Spinal cord (tissue), 10 donors: ENCODE results near the gene NLRP12. TPM values are rescaled to one million over a fixed set of nuclear protein-coding genes. Genes with fewer than 3 reads are reported as not detected.
A peak's percentile ranks its signal among the peaks of the same experiment; 100 is the strongest.
"Not testable (repeated sequence)": the region's sequence is repeated elsewhere in the genome, so short reads cannot be mapped to it uniquely, and the experiment has no call there.

Source experiments
- DNase-seq, 6 donors: peaks; one replicate each; pipeline versions ENCODE4 v3.0.0 to v3.0.0-alpha.2; 2013 to 2015; ENCODE audit warnings: low spot score in 6 of 6, low read depth in 4 of 6
- H3K27ac ChIP-seq: one replicate; pipeline ENCODE4 v1.5.1; 2013; ENCODE audit warnings: low read depth, low read length, control low read depth
- H3K27me3 ChIP-seq: one replicate; pipeline ENCODE4 v1.6.1; 2013; ENCODE audit warnings: low read length; ENCODE audit not compliant: control insufficient read depth, insufficient read depth
- H3K36me3 ChIP-seq: one replicate; pipeline ENCODE4 v1.6.1; 2013; ENCODE audit warnings: low read length; ENCODE audit not compliant: control insufficient read depth, insufficient read depth
- H3K4me1 ChIP-seq: one replicate; pipeline ENCODE4 v1.6.1; 2013; ENCODE audit warnings: low read length; ENCODE audit not compliant: control insufficient read depth, insufficient read depth
- H3K4me3 ChIP-seq: one replicate; pipeline ENCODE4 v1.5.1; 2013; ENCODE audit warnings: low read depth, low read length, control low read depth
- H3K9me3 ChIP-seq: one replicate; pipeline ENCODE4 v1.6.1; 2013; ENCODE audit warnings: low read length; ENCODE audit not compliant: control insufficient read depth, insufficient read depth
- WGBS: methylation state at CpG from one replicate; pipeline ENCODE4 v1.1.5; 2013; ENCODE audit warnings: missing lambda C conversion rate; ENCODE audit not compliant: insufficient coverage; 5-methylcytosine and 5-hydroxymethylcytosine counted together
- long read RNA-seq, 4 donors: transcript quantifications; one replicate each; lab custom pipeline, GENCODE V29; 2026
- polyA plus RNA-seq, 2 donors: library from polyadenylated mRNA; unstranded; fragments of 120-200 nt; gene quantifications; one replicate each; pipeline ENCODE4 v1.2.1, GENCODE V29; 2013; ENCODE audit not compliant: insufficient read length in 2 of 2
- total RNA-seq, 2 donors: library from RNA; depleted of rRNA in 1 of 2; stranded (reverse); fragments of 120-200 nt in 1 of 2; fragments of >200 nt in 1 of 2; gene quantifications; one replicate each; pipeline versions ENCODE4 v1.2.3 to v1.2.4, GENCODE V29; 2013 to 2014
- donor health status: healthy.

NLRP12 gene, protein sequence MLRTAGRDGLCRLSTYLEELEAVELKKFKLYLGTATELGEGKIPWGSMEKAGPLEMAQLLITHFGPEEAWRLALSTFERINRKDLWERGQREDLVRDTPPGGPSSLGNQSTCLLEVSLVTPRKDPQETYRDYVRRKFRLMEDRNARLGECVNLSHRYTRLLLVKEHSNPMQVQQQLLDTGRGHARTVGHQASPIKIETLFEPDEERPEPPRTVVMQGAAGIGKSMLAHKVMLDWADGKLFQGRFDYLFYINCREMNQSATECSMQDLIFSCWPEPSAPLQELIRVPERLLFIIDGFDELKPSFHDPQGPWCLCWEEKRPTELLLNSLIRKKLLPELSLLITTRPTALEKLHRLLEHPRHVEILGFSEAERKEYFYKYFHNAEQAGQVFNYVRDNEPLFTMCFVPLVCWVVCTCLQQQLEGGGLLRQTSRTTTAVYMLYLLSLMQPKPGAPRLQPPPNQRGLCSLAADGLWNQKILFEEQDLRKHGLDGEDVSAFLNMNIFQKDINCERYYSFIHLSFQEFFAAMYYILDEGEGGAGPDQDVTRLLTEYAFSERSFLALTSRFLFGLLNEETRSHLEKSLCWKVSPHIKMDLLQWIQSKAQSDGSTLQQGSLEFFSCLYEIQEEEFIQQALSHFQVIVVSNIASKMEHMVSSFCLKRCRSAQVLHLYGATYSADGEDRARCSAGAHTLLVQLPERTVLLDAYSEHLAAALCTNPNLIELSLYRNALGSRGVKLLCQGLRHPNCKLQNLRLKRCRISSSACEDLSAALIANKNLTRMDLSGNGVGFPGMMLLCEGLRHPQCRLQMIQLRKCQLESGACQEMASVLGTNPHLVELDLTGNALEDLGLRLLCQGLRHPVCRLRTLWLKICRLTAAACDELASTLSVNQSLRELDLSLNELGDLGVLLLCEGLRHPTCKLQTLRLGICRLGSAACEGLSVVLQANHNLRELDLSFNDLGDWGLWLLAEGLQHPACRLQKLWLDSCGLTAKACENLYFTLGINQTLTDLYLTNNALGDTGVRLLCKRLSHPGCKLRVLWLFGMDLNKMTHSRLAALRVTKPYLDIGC
- under 1 TPM; 0.11 to 0.99 TPM for total RNA-seq
- polyA plus RNA-seq = under 1 TPM in 1 of 2 donors, not detected in 1; 0.36 TPM
- long read RNA-seq, donor 1 = 0 reads
- long read RNA-seq, donor 2 = 0 reads
- long read RNA-seq, donor 3 = 0 reads
- long read RNA-seq, donor 4 = 0 reads

DNA sequence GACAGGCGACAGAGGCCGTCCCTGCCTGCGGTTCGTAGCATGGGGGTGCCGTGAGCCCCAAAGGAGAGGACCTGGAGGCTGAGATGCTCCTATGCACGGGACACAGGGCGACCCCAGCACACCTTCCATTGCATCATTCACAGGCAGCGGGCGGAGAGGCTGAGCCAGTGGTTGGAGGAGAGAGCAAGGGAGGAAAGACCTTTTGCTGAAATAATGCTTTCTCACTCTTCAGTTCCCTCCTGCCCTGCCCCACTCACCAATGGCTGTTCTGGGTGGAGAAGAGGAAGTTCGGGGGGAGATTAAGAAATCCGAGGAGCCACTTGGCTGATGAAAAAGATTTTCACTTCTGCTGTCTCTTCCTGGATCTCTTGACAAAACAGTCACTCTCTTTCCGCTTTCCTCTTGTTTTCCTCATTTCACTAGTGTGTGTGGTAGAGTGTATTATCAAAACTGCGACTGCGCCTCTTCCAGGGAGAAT lies at the start of gene NLRP12:
TSS of gene NLRP12 (minus strand) at position 181 of the 478 bp plus-strand sequence. CDS start at position 41, 140 bp downstream.
- no peaks in the 10 kb centered on the region for H3K27me3 ChIP-seq
- H3K9me3 ChIP-seq = no peaks in the 10 kb centered on the region
- H3K27ac ChIP-seq = no peak within 1 kb of the TSS
- no peaks in the 10 kb centered on the region for H3K36me3 ChIP-seq
- H3K4me3 ChIP-seq = no peak within 1 kb of the TSS
- WGBS = 96% methylated on average over 5 of the region's 14 CpGs
- no peak for DNase-seq
- no peaks in the 10 kb centered on the region for H3K4me1 ChIP-seq

DNA sequence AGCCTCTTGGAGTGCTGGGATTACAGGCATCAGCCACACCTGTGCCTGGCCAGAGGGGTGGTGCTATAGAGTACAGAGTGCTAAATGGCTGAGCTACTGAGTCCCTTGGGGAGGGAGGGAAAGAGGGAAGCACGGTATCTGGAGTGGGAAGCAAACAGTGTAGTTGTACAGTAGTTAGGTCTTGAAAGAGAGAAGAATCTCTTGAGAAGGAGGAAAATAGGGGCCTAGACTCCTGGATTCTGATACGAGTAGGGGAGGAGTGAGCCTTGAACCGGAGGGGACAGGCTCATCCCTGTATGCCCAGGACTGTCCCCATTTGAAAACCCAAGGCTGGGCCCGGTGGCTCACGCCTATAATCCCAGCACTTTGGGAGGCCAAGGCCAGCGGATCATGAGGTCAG lies 48.6 kb upstream of the NLRP12 start:
- no peak overlapping the region for H3K4me3 ChIP-seq
- WGBS = 86% methylated on average over 6 of the region's 6 CpGs
- H3K27ac ChIP-seq = no peak overlapping the region
- peaks cover 20% of the 10 kb centered on the region for H3K4me1 ChIP-seq
- H3K27me3 ChIP-seq = no peaks in the 10 kb centered on the region
- DNase-seq = no peak
- H3K9me3 ChIP-seq = no peaks in the 10 kb centered on the region
- peaks cover 41% of the 10 kb centered on the region for H3K36me3 ChIP-seq

DNA sequence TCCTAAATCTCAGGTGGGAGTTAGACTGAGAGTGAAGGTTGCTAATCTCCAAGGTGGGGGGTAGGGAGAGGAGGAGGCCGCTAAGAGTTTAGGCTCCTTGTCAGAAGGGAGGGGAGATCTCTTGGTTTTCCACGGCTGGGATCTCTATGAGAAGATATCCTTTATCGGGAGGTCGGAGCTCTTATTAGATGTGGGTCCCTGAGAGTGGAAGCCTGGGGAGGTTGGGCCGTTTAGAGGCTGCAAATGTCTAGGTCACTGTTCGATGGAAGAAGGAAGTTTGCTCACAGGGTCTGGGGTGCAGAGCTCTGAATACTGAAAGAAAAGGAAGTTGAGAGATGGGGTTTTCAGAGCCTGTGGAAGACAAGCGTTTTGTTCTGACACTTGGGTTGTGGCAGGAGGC lies 47.3 kb upstream of the NLRP12 start:
- WGBS = 86% methylated on average over 6 of the region's 7 CpGs
- no peak for DNase-seq
- peaks cover 33% of the 10 kb centered on the region for H3K4me1 ChIP-seq

DNA sequence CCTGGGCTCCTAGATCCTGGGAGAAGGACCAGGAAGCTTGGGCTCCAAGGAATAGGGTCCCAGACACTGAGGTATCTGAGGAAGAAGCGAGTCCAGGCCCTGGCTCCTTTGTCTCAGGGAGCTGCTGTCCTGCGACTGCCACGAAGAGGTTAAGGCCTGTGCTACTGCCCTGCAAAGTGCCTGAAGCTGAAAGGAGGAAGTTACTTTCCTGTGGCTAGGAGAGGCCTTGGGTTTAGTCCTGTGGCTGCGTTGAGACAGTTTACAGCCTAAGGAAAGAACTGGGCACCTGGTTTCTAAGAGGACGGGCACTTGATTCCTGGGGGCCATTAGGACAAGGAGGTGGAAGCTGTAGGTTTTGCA lies 46.4 kb upstream of the NLRP12 start:
- peaks cover 36% of the 10 kb centered on the region for H3K36me3 ChIP-seq
- H3K4me1 ChIP-seq = peaks cover 43% of the 10 kb centered on the region
- H3K27me3 ChIP-seq = no peaks in the 10 kb centered on the region
- H3K4me3 ChIP-seq = no peak overlapping the region
- DNase-seq = no peak
- H3K9me3 ChIP-seq = no peaks in the 10 kb centered on the region
- H3K27ac ChIP-seq = no peak overlapping the region
- 64% methylated on average over 5 of the region's 5 CpGs for WGBS

More for the DNA sequence above, 47.3 kb upstream of the NLRP12 start:
- H3K27ac ChIP-seq = no peak overlapping the region
- H3K36me3 ChIP-seq = peaks cover 41% of the 10 kb centered on the region
- no peak overlapping the region for H3K4me3 ChIP-seq
- H3K27me3 ChIP-seq = no peaks in the 10 kb centered on the region
- no peaks in the 10 kb centered on the region for H3K9me3 ChIP-seq

DNA sequence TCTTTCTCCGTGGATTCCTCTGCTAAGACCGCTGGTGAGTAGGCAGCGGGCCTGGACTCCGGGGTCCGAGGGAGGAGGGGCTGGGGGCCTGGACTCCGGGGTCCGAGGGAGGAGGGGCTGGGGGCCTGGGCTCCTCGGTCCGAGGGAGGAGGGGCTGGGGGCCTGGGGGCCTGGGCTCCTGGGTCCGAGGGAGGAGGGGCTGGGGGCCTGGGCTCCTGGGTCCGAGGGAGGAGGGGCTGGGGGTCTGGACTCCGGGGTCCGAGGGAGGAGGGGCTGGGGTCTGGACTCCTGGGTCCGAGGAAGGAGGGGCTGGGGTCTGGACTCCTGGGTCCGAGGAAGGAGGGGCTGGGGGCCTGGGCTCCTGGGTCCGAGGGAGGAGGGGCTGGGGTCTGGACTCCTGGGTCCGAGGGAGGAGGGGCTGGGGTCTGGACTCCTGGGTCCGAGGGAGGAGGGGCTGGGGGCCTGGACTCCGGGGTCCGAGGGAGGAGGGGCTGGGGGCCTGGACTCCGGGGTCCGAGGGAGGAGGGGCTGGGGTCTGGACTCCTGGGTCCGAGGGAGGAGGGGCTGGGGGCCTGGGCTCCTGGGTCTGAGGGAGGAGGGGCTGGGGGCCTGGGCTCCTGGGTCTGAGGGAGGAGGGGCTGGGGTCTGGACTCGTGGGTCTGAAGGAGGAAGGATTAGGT lies 45.8 kb upstream of the NLRP12 start:
- H3K27me3 ChIP-seq, DNase-seq, H3K9me3 ChIP-seq: not testable (repeated sequence)
- Histone ChIP-seq H3K27ac (peak overlapping the region; percentile 73), H3K4me3 (peak overlapping the region; percentile 86), H3K36me3 (peaks cover 31% of the 10 kb centered on the region), H3K4me1 (peaks cover 48% of the 10 kb centered on the region)
- WGBS = 6% methylated on average over 13 of the region's 24 CpGs

DNA sequence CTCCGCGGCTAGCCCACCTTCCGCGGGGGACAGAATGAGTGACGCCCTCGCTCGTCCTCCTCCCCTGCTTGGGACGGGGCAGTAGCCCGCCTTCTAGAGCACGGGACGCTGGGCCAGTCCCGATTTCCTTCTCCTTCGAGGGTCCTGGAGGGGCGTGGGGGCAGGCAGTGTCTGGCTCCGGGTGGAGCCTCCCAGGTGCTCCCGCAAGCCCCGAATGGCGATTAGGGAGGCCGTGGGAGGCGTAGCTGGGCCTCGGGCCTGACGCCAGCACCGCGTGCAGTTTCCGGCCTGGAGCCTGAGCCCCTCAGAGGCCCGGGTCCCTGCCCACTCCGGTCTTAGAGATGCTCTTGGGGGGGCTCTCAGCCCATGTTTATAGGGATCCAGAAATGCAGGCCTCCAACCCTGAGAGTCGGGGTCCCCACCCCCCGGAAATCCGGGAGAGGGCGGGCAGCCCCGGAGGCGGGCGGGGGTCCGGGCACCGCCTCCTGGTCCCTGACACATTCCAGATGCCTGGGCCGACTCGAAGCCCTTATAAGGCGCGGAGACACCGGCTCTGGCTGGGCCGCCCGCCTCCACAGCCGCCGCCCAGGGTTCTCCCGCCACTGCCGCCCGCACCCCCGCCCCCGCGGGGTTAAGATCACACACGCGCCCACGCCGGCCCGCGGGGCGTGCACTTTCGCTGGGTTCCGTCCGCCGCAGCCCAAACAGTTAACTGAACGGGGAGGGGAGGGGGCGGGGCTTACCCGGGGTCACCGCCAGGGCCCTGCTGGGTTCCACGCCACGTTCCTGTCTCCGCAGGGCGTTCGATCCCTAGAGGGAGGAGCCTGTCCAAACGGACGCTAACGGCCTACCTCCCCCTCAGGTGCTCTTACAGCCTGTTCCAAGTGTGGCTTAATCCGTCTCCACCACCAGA lies 45.0 kb upstream of the NLRP12 start:
- Histone ChIP-seq H3K27me3 (no peaks in the 10 kb centered on the region), H3K36me3 (peaks cover 23% of the 10 kb centered on the region), H3K4me3 (peak overlapping the region; percentile 86), H3K4me1 (peaks cover 56% of the 10 kb centered on the region), H3K27ac (peak overlapping the region; percentile 95), H3K9me3 (no peaks in the 10 kb centered on the region)
- under 1% methylated on average over 71 of the region's 75 CpGs for WGBS
- DNase-seq = peak in 2 of 6 donors; percentile 65 to 88

DNA sequence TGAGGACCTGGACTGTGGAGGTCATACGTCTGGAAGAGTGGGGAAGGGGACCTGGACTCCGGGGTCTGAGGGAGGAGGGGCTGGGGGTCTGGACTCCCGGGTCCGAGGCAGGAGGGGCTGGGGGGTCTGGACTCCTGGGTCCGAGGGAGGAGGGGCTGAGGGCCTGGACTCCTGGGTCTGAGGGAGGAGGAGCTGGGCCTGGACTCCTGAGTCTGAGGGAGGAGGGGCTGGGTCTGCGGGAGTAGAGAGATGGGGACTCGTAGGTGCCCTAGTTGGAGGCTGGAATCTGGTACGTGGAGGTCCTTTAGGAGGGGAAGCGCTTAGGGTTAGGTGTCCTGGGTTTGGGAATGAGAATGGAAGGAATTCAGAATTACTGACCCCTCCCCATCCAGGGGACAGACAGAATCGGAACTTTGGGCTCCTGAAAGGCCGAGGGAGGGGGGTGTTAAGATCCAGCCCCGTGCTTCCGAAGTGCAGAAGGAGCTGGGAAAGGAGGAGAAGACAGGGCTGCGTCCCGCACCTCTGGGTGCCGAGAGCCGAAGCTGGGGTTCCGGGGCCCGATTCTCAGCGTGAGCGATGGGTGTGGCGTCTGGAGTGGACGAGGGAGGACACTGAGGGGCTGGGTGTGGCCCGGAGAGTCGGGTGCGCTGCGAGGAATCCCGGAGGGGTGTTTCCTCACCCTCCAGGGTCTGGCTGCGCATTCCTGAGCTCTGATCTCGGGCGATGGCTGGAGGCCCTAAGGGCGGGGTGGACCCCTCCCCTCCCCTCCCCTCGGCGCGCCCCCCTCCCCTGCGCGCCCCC lies 44.2 kb upstream of the NLRP12 start:
- Histone ChIP-seq H3K4me3 (peak overlapping the region; percentile 86), H3K27me3 (no peaks in the 10 kb centered on the region), H3K36me3 (peaks cover 14% of the 10 kb centered on the region), H3K27ac (peak overlapping the region; percentile 95), H3K4me1 (peaks cover 60% of the 10 kb centered on the region), H3K9me3 (no peaks in the 10 kb centered on the region)
- peak in 2 of 6 donors; percentile 48 to 68 for DNase-seq
- WGBS = 0% methylated on average over 27 of the region's 37 CpGs
